ENCODE results near the gene CBFA2T2. TPM values are rescaled to one million over a fixed set of nuclear protein-coding genes. Genes with fewer than 3 reads are reported as not detected.
"Not testable (repeated sequence)": the region's sequence is repeated elsewhere in the genome, so short reads cannot be mapped to it uniquely, and the experiment has no call there.

The CBFA2T2 gene
- total RNA-seq, result 10 to 100 TPM in 5 of 9 donors, 1 to 10 TPM in 4; 5.7 to 16.7 (median 10.2) TPM
- polyA plus RNA-seq, result 10 to 100 TPM in 1 of 3 donors, 1 to 10 TPM in 2; 5.3 to 10.3 (median 6.5) TPM
- long read RNA-seq, donor 1, partial matches to known transcripts, result 0 of 2 reads
- long read RNA-seq, donor 1, other reads (novel, unspliced or antisense), result 0 of 2 reads
- long read RNA-seq, donor 2, partial matches to known transcripts, result 0 of 1 reads
- long read RNA-seq, donor 2, other reads (novel, unspliced or antisense), result 0 of 1 reads
- long read RNA-seq, donor 3, partial matches to known transcripts, result 0 of 1 reads
- long read RNA-seq, donor 3, other reads (novel, unspliced or antisense), result 0 of 1 reads
- long read RNA-seq, donor 4, partial matches to known transcripts, result 0 of 1 reads
- long read RNA-seq, donor 4, other reads (novel, unspliced or antisense), result 1 of 1 reads
- long read RNA-seq, donor 5, partial matches to known transcripts, result 4 of 17 reads
- long read RNA-seq, donor 5, other reads (novel, unspliced or antisense), result 12 of 17 reads
- long read RNA-seq, donor 6, result 0 reads
- long read RNA-seq, donor 7, result 0 reads
- long read RNA-seq, donor 8, result 0 reads
- long read RNA-seq, donor 9, result 0 reads
- long read RNA-seq, donor 10, result 0 reads

- intact Hi-C loops (cut with DNase I), result no loop called here
- no peak for TF ChIP-seq CTCF (IDR thresholded peaks at IDR 0.05)
- peak in 1 of 2 donors; percentile 35 for TF ChIP-seq POLR2A (IDR thresholded peaks at IDR 0.05)
- Histone ChIP-seq H3K4me3 (peak within 1 kb of the TSS; percentile 60 to 78 (median 74)), H3K4me1 (replicated peaks in 1 of 2) (peaks cover 16% of the 10 kb centered on the region in 2 donors), H3K27ac (peak within 1 kb of the TSS; percentile 65 to 95 (median 85)), H3K9me3 (replicated peaks in 1 of 3) (no peaks in the 10 kb centered on the region), H3K36me3 (replicated peaks in 1 of 2) (no peaks in the 10 kb centered on the region), H3K27me3 (no peaks in the 10 kb centered on the region)
- 1 to 2% (median 1%) methylated on average over 18 to 104 of the region's 105 CpGs for WGBS, 4 donors
- DNase-seq, result peak; percentile 59 to 74 (median 68)
Measured at GRCh38 chr20:33490023-33490933, at the start of gene CBFA2T2. Gene CBFA2T2 (plus strand): TSS chr20:33490096. CDS start chr20:33490268, 172 bp downstream.

GRCh38 chr20:33440562-33440961, 49.3 kb upstream of the CBFA2T2 start:
- H3K27me3 ChIP-seq; DNase-seq; H3K36me3 ChIP-seq (replicated peaks in 1 of 2); H3K9me3 ChIP-seq (replicated peaks in 1 of 3); intact Hi-C loops (cut with DNase I); H3K27ac ChIP-seq; H3K4me3 ChIP-seq: not testable (repeated sequence)
- peaks cover 4 to 17% of the 10 kb centered on the region in 2 donors for H3K4me1 ChIP-seq (replicated peaks in 1 of 2)
- WGBS, 4 donors, result 90 to 97% (median 96%) methylated on average over 7 of the region's 7 CpGs

- Histone ChIP-seq H3K36me3 (replicated peaks in 1 of 2) (no peaks in the 10 kb centered on the region), H3K27ac (peak overlapping the region in 1 of 5 donors; percentile 5), H3K4me1 (replicated peaks in 1 of 2) (peaks cover 4 to 17% of the 10 kb centered on the region in 2 donors), H3K4me3 (no peak overlapping the region), H3K9me3 (replicated peaks in 1 of 3) (no peaks in the 10 kb centered on the region), H3K27me3 (no peaks in the 10 kb centered on the region)
- WGBS, 4 donors, result 36 to 60% (median 50%) methylated on average over 3 to 7 of the region's 7 CpGs
- DNase-seq, result peak; percentile 32 to 73 (median 70)
- TF ChIP-seq POLR2A (IDR thresholded peaks at IDR 0.05), result no peak
- TF ChIP-seq CTCF (IDR thresholded peaks at IDR 0.05), result no peak
- intact Hi-C loops (cut with DNase I), result no loop called here
Measured at GRCh38 chr20:33441142-33441955, 48.5 kb upstream of the CBFA2T2 start.
